ENCODE results near the gene DLGAP1. TPM values are rescaled to one million over a fixed set of nuclear protein-coding genes. Genes with fewer than 3 reads are reported as not detected.

Gene DLGAP1
- total RNA-seq, 1 donor from 2014 or later, result 13.6 TPM

DNA sequence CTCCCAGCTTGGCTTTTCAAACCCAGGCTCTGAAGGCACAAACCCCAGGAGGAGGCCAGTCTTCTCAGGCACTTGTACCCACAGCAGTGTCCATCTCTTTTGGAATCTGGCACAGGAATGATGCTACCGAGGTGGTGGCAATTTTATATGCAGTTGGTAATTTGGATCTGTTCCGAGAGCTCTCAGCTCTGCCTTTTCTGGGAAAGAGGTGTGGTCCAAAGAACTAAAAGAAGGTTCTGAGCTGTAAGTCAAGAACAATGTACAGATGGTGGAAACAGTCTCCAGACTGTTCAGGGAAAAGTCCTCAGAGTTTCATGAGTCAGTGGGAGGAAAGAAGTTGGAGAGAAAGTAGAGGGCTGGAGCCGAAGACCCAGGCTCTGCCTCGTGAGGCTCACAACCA, 651.8 kb downstream of the DLGAP1 start:
- H3K4me1 Mint-ChIP-seq (ENCODE audit: low read depth, unreplicated experiment), result no peaks in the 10 kb centered on the region
- H3K27me3 Mint-ChIP-seq (ENCODE audit: unreplicated experiment), result no peaks in the 10 kb centered on the region
- H3K36me3 Mint-ChIP-seq (ENCODE audit: unreplicated experiment), result no peaks in the 10 kb centered on the region
- DNase-seq, result no peak
- H3K9me3 Mint-ChIP-seq (ENCODE audit: unreplicated experiment), result peaks cover 2% of the 10 kb centered on the region
- no peak overlapping the region for H3K27ac Mint-ChIP-seq (ENCODE audit: unreplicated experiment)
- TF ChIP-seq, protein P1, sequence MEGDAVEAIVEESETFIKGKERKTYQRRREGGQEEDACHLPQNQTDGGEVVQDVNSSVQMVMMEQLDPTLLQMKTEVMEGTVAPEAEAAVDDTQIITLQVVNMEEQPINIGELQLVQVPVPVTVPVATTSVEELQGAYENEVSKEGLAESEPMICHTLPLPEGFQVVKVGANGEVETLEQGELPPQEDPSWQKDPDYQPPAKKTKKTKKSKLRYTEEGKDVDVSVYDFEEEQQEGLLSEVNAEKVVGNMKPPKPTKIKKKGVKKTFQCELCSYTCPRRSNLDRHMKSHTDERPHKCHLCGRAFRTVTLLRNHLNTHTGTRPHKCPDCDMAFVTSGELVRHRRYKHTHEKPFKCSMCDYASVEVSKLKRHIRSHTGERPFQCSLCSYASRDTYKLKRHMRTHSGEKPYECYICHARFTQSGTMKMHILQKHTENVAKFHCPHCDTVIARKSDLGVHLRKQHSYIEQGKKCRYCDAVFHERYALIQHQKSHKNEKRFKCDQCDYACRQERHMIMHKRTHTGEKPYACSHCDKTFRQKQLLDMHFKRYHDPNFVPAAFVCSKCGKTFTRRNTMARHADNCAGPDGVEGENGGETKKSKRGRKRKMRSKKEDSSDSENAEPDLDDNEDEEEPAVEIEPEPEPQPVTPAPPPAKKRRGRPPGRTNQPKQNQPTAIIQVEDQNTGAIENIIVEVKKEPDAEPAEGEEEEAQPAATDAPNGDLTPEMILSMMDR (IDR thresholded peaks at IDR 0.05; ENCODE audit: partially characterized antibody, unreplicated experiment), result no peak
- no peak overlapping the region for H3K4me3 Mint-ChIP-seq (ENCODE audit: unreplicated experiment)

DNA sequence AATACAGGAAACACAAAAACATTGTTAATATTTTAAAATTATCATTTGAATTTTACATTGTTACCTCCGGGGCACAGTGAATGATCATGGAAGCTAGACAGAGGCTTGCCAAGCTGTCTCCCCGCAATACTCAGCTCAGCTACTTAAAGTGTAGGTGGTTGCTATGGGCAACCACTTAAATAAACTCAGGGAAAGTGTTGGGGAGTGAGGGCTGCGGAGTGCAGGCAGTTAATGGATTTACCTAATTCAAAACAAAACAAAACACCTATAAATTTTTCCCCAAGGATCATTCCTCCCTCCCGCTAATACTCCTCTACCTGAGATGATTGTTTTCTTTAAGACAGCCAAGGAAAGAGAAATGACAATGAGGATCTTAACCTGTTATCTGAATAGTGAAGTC, 655.6 kb downstream of the DLGAP1 start:
- no peak for DNase-seq
- no peaks in the 10 kb centered on the region for H3K4me1 Mint-ChIP-seq (ENCODE audit: low read depth, unreplicated experiment)
- no peak overlapping the region for H3K4me3 Mint-ChIP-seq (ENCODE audit: unreplicated experiment)
- H3K36me3 Mint-ChIP-seq (ENCODE audit: unreplicated experiment), result no peaks in the 10 kb centered on the region
- TF ChIP-seq, protein P1 (IDR thresholded peaks at IDR 0.05; ENCODE audit: partially characterized antibody, unreplicated experiment), result no peak
- H3K27me3 Mint-ChIP-seq (ENCODE audit: unreplicated experiment), result no peaks in the 10 kb centered on the region
- peaks cover 5% of the 10 kb centered on the region for H3K9me3 Mint-ChIP-seq (ENCODE audit: unreplicated experiment)
- no peak overlapping the region for H3K27ac Mint-ChIP-seq (ENCODE audit: unreplicated experiment)

DNA sequence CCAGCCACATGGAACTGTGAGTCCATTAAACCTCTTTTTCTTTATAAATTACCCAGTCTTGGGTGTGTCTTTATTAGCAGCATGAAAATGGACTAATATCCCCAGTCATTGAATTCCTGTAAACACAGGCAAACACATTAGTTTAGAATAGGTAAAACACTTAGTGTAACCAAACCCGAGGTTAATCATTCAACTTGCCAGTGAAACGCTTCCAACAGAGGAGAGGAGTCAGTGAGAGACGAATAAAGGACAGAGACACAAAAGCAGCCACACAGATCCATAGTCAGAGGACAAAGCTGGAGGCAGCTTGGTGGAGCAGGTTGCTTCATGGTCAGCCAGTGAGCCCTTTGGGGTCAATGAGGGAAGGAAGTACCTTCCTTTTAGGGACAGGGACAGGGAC, 657.1 kb downstream of the DLGAP1 start:
- H3K36me3 Mint-ChIP-seq (ENCODE audit: unreplicated experiment), result no peaks in the 10 kb centered on the region
- H3K27ac Mint-ChIP-seq (ENCODE audit: unreplicated experiment), result no peak overlapping the region
- peaks cover 4% of the 10 kb centered on the region for H3K27me3 Mint-ChIP-seq (ENCODE audit: unreplicated experiment)
- H3K4me3 Mint-ChIP-seq (ENCODE audit: unreplicated experiment), result no peak overlapping the region
- H3K4me1 Mint-ChIP-seq (ENCODE audit: low read depth, unreplicated experiment), result no peaks in the 10 kb centered on the region
- peaks cover 9% of the 10 kb centered on the region for H3K9me3 Mint-ChIP-seq (ENCODE audit: unreplicated experiment)
- no peak for DNase-seq
- TF ChIP-seq, protein P1 (IDR thresholded peaks at IDR 0.05; ENCODE audit: partially characterized antibody, unreplicated experiment), result no peak

DNA sequence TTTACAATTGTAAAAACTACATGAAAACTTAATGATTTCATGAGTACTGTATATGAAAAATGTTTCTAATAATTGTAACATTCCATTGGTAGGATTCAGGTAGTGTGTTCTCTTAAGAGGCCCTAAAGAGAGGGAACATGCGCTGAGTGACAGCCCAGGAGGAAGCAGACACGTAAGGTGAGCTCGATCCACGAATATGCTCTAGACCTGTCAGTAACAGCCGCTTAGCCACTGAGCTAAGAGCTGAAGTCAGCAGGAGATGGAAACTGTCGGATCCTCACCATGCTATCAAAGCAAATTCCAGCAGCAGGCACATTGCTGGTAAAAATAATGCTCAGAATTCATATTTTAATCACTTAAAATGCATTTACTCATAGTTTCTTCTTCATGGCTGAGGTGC, 658.7 kb downstream of the DLGAP1 start:
- Mint-ChIP-seq H3K4me3 (ENCODE audit: unreplicated experiment) (no peak overlapping the region), H3K4me1 (ENCODE audit: low read depth, unreplicated experiment) (no peaks in the 10 kb centered on the region), H3K9me3 (ENCODE audit: unreplicated experiment) (peaks cover 9% of the 10 kb centered on the region), H3K27me3 (ENCODE audit: unreplicated experiment) (peaks cover 4% of the 10 kb centered on the region), H3K27ac (ENCODE audit: unreplicated experiment) (no peak overlapping the region), H3K36me3 (ENCODE audit: unreplicated experiment) (no peaks in the 10 kb centered on the region)
- TF ChIP-seq, protein P1 (IDR thresholded peaks at IDR 0.05; ENCODE audit: partially characterized antibody, unreplicated experiment), result no peak
- no peak for DNase-seq

DNA sequence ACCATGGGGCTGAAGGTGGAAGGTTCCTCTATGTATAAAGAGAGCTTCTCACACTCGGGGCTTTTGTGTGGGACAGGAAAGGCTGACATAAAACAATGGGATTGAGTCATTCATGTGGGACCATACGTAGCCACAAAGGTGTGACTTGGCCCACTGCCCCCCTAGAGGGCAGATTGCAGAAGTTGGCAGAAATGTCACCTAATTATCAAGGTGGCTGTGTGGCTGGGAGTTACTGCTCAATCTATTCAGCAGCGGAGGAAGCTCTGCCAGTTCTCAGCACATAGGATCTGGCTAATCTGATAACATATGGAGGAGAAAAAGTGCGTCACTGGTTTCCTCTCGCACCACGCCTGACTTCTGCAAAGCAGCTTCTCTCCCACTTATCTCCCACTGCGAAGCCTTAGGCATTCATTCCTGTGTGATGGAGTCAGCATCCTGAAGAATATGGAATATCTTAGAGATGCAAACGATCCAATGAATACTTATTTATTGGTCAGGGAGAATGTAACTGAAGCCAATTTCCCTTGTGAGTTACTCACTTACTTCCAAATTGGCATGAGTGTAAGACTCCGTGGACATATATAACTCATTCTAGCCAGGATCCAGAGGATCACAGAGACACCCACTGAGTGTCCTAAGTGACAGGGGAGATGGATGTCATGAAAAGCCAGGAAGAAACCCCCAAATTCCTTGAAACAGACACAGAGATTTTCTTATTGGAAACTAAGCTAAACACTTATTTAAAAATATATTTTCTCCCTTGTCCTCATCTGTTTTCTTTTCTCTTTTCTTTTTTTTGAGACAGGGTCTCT, 660.4 kb downstream of the DLGAP1 start:
- Mint-ChIP-seq H3K4me3 (ENCODE audit: unreplicated experiment) (no peak overlapping the region), H3K27me3 (ENCODE audit: unreplicated experiment) (peaks cover 4% of the 10 kb centered on the region), H3K36me3 (ENCODE audit: unreplicated experiment) (no peaks in the 10 kb centered on the region), H3K9me3 (ENCODE audit: unreplicated experiment) (peaks cover 9% of the 10 kb centered on the region), H3K27ac (ENCODE audit: unreplicated experiment) (no peak overlapping the region), H3K4me1 (ENCODE audit: low read depth, unreplicated experiment) (no peaks in the 10 kb centered on the region)
- DNase-seq, result no peak
- TF ChIP-seq, protein P1 (IDR thresholded peaks at IDR 0.05; ENCODE audit: partially characterized antibody, unreplicated experiment), result no peak
